MV-4-11 (cell line): ENCODE measurements around the gene CCDC12.

ENCODE experiments used
- DNase-seq: peaks from one replicate; lab custom pipeline; 2025; lab: John Stamatoyannopoulos, UW

The CCDC12 gene

DNA sequence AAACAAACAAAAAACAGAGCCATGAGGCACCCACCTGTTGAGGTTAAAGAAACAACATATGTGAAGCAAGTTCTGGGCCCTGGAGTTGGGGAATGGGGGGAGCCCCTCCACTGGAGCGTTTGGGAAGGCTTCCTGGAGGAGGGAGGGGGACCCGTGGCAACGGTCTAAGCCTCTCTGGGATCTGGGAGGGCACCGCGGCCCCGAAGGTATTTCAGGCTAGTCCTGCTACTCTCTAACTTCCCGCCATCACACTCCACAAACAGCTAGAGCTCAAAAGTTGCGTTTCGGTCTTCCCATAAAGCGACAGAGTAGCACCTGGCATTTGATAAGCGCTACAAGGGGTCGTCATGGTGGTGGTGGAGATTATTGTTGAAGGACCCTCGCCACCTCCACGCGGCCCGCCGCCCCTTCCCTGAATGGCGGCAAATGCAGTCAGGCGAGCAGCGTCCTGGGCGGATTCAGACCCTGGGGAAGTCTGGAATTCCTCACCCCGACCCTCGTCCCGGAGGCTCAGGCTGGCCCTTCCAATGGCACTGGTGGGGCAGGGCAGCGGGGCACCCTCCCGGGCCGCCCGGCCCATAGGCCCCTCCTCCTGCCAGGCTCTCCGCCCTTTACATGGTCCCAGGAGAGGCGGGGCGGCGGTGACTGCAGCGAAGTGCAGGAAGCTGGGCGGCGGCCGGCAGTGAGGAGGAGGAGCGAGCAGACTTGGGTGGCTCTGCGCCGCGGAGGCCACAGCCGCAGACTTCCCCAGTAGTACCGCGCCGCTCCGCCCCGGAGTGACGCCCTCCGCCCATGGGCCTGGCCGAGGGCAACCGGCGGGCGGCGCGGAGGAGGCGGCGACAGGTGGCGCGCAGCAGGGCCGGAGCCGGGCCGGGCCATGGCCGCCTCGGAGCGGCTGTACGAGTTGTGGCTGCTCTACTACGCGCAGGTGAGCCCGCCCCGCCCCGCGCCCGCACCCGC, 2.7 kb upstream of the CCDC12 start, which contains the start of gene NBEAL2:
Gene NBEAL2, plus strand, starts transcription at position 682 of the 960 bp plus-strand sequence. Its CDS starts 196 bp downstream, at position 878.
- DNase-seq, result peak; percentile 92

DNA sequence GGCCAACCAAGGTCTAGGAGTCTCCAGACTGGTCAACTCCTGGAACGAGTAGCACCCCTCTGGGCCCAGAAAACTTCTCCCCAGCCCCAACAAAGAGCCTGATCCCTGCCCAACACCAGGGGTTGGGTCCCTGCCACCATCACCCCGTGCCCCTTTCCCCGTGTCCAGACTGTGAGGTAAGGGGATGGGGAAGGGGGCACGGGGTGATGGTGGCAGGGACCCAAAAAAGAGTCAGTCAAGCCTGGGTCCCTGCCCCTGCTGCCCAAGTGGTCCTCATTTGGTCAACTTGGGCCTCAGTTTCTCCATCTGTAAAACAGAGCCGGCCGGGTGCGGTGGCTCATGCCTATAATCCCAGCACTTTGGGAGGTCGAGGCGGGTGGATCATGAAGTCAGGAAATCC, 1.8 kb upstream of the CCDC12 start:
- no peak for DNase-seq

DNA sequence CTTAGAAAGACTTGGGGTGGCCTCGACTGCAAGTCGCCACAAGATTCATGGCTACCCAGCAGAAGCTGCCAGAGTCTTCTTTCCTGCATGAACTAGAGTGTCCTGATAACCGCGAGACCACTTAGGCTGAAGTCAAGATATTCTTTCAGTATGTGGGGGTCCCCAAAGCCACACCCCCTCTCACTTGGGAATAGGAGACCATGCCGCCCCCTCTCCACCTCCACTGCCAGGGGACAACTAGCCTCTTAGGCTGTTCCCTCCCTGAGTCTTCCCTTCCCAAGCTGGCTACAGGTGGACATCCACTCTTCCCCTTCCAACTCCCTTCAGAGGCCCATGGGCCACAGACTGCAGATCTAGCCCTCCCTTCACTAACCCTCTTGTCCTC, 1.3 kb upstream of the CCDC12 start:
- DNase-seq, result no peak

DNA sequence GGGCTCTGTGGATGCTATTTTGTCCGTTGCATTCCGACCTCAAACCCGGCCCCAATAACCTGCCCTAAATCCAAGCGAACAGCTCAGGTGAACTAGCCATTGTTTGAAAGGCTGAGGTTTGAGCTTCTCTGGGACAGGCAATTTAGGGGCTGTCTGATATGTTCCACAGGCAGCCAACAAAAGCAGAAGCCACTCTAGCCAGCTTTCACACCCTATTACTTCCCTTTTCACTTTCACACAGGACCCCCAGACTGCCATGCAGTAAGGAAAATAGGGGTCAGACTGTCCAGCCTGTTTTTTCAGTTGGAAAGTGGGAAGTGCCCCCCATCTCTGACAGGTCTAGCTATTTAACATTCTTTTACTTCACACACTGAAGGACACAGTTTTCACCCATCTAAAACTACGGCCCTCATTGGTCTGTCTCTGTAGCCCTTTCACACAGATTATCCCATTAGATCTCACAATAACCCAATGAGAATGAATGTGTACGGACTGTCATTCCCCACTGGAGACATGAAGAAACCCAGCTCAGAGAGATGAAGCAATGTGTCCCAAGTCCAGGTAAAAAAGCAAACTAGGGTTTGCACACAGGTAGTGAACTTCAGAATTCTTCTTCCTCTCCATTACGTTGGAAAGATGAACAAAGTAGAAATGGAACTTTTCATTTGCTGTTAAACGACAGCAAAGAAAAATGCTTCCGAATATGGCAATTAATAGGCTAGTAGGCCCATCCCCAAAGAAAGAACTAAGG, 1.9 kb downstream of the CCDC12 start:
- DNase-seq, result peak; percentile 81

DNA sequence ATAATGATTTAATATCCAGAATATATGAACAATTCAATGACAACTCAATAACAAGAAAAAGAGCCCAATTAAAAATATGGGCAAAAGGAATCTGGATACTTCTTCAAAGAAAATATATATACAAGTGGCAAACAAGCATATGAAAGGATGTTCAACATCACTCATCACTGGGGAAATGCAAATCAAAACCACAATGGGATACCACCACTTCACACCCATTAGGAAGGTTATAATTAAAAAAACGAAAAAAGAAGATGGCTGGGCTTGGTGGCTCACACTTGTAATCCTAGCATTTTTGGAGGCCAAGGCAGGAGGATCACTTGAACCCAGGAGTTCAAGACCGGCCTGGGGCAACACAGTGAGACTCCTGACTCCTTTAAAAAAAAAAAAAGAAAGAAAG, 4.1 kb downstream of the CCDC12 start:
- no peak for DNase-seq

DNA sequence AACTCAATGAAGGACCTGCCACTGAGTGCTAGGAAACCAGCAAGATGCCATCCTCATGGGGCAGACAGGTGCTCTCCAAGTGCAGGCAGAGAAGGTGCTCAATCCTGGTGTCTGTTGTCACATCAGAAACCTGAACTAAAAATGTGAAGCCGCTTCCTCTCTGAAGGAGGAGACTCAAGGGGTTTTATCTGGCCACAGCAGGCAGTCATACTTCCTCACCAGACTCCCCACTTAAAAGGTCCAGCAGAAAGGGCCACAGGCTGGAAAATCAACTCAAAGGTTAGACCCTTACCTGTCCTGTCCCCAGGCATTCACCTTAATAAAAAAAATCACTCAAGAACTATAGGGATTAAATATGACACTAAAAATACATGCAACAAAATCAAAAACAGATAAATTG, 4.8 kb downstream of the CCDC12 start:
- DNase-seq, result peak; percentile 14

DNA sequence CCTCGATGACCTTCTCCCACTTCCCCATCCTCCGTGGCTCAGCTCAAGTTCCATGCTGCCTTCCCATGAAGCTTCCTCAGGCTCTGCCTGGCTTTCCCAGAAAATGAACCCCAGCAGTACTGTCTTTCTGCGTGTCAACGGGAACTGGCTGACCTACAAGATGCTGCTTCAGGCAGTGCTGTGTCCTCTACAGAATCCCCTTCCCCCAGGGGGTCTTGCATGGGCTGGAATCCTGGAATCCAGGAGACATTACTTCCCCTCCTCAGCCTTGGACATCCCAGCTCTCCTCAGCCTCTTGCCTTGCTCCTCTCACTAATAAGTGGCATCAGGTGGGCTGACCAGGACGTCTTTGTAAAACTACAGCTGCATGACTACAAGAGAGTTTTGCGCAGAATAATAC, 5.4 kb downstream of the CCDC12 start:
- no peak for DNase-seq

DNA sequence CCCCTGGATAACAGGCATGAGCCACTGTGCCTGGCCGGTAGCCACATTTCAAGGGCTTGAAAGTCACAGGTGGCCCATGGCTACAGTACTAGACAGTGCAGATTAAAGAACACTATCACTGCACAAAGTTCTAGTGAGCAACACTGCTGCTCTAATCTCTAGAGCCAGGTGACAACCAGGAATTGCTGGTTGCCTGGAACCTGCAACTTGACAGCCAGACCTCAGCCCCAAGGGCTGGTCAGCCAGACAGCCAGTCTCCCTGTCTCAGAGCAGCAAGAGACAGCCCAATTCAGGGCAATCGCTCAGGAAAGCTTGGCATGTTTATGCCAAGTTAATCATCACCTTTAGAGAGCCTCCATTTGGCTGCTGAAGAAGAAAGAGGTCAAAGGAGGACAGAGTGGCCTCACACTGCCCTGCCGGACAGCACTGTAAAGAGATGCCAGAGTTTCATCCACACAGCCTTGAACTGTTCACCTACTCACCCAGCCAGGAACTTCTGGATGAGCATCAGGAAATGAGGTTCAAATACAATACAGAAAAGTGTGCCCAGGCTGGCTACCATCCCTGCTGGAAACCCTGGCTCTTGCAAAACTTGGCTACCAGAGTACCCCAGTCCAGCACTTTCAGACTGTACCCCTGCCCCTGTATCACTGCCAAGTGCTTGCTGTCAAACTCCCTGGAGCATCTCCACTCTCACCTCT, 6.0 kb downstream of the CCDC12 start:
- DNase-seq, result no peak

DNA sequence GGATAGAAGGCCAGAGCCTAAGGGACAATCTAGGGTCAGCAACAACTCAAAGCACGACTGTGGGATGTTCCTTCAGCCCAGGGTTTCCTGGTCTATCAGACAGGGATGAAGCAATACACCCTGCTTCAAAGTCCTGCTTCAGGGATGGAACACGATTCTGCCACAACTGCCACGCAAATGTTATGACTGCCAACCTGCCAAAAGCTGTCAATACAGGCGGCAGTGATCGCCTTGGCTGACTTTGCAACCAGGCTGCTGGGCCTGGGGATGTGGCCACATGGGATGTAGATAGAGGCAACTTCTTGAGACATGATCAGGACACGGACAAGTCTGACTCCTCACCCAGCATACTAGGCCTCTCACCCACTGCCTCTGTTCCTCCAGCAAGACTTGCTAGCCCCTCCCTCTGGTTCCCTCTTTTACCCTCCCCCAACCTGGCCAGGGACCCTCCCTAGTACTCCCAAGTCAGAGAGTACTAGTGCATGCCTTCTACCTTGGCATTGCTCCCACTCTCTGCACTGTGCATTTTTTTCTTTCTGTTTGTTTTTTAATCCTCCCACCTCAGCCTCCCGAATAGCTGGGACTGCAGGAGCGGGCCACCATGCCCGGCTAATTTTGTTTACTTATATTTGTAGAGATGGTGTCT, 7.6 kb downstream of the CCDC12 start:
- no peak for DNase-seq

DNA sequence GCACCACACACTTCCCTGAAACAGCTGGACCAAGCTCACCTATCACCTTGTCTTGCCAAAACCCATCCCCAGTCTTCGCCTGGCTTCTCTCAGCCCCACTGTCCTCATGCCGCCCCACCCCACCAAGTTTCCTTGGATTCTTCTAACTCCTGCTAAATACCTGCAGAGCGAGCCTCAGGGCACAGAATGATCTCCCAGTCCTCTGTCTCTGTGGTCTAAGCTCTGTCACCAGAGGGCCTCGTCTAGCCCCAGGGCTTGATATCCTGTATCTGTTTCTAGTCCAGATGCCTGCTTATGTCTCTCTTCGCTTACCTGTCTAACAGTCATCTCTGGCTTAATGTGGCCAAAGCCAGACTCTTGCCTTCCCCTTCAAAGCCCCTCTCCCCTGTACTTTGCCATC, 9.7 kb downstream of the CCDC12 start:
- DNase-seq, result no peak

DNA sequence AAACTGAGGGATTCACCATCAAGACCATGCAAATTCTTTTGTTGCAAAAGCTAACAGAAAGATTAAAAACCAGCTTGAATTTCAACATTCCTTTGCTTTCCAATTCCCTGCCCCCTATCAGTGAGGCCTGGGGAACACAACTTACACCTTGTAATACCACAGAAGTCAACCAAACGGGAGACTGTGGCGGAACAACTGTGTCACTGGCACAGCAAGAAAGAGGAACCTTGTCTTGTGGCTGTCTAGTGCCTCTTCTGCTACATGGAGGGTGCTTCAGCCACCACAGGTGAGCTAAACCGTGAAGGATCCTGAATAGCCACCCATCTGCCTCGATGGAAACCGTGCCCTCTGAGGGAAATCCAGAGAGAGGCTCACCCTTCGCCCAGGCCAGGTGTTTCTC, 11.4 kb downstream of the CCDC12 start:
- DNase-seq, result peak; percentile 88

DNA sequence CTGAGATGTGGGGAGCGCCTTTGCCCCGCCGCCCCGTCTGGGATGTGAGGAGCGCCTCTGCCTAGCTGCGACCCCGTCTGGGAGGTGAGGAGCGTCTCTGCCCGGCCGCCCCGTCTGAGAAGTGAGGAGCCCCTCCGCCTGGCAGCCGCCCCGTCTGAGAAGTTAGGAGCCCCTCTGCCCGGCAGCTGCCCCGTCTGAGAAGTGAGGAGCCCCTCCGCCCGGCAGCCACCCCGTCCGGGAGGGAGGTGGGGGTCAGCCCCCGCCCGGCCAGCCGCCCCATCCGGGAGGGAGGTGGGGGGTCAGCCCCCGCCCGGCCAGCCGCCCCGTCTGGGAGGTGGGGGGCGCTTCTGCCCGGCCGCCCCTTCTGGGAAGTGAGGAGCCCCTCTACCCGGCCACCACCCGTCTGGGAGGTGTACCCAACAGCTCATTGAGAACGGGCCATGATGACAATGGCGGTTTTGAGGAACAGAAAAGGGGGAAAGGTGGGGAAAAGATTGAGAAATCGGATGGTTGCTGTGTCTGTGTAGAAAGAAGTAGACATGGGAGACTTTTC, 12.4 kb downstream of the CCDC12 start:
- DNase-seq, result peak; percentile 9

DNA sequence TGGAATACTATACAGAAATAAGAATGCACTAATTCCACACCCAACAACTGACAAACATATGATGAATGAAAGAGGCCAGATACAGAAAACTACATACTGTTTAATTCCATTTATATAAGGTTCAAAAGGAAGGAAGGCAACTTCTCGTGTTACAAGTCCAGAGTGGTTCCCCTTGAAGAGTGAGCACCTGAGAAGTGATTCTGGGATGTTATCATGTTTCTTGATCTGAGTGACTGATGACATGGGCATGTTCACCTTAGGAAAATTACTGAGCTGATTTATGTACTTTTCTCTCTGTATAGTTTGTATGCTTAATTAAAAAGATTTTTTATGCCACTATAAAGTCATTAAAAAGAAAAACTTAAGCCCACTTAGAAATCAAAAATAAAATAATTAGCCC, 13.6 kb downstream of the CCDC12 start:
- no peak for DNase-seq

DNA sequence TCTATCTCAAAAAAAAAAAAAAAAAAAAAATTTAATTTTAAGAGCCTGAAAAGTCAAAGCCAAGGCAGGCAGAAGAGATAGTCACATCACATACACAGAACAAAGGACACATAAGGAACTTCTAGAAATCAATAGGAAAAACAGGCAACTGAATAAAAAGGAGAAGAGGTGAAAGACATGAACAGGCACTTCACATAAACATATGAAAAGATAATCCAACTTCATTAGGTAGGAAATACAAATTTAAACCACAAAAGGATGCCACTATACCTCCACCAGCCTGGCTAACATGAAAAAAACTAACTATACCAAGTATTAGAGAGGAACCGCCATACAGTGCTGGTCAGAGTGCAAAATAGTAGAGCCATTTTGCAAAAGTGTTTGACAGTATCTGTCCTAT, 14.1 kb downstream of the CCDC12 start:
- no peak for DNase-seq

DNA sequence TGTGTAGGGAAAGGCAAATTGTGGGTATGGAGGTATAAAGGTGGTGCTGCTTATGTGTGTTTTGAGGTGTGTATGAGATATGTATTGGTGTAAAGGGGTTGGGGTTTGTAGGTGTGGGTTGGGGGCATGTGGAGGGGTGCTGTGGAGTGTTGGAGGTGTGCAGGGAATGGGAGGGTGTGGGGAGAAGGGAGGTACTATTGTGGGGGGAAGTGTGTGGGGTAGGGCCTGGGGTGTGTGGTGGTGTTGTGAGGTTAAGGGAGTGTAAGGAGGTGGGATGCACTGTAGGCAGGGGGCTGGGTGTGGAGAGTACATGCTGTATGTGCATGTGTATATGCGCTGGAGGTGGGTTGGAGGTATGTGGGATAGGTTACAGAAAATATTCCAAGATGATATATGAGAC, 15.7 kb downstream of the CCDC12 start:
- DNase-seq, result no peak

DNA sequence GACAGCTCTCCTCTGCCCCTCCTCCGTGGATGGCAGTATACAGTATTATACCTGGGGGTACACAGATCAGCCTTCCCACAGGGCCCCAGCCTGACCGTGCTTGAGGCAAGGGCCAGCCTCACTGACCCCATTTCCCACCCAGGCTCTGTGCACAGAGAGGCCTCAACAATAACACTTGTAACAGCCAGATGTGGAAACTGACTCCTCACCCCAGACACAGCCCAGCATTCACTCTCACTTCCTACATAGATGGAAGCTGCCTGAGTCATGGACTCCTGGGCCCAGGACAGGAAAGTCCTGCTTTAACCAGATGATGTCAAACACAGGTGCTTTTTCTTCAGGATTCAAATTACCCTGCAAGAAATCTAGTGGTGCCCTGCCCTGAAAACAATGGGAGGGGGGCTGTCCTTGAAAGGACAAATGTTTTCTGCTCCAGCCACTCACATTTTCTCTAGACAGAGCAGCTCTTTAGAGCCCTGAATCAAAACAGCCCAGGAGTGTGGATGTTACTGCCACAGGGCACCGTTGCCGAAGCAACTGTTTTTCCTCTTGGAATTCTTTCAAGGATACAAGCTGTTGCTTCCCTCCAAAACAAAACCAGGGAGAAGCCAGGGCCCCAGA, 16.4 kb downstream of the CCDC12 start:
- peak; percentile 68 for DNase-seq

DNA sequence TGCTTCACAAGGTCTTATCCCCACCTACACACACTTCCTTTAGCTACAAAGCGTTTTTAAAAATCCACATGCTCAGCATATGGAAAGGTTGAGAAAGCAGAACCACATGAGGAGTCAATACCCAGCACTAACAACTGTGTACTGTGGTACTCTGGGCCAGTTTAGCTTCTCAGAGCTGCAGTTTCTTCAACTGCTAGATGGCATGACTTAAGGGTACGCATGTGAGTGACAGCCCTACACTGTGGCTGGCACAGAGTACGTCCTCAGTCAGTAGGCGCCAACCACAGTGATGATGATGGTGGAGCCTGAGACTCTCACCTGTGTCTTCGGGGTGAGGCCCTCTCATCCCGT, 17.4 kb downstream of the CCDC12 start:
- peak; percentile 31 for DNase-seq

DNA sequence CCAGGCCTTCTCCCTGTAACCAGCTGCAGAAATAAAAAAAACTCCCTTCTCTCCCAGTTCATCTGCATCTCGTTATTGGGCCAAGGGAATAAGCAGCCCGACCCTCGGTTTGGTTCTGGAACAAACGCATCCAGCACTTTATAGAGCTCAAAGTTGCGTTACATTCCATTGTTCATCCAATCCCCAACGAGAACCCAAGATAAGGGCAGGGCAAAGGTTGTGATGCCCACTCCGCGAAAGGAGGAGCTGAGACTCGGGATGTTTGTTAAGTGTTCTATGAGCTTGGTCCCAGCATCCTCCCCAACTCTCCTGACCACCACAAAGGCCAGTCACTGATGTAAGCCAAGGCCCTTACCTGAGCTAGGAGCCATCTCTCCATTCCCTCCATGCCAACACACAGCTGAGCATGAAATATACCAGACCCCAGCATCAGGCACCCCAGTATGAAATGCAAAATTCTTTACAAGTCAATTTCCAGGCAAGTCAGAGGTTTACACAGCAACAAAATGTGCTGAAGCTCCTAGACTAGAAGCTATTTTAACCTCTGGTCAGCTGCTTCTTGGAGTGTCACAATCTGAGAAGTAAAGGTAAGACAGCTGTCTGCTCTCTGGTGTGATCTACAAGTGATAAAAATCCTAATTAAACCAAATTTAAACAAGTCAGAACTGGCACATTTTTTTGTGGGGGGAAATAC, 17.9 kb downstream of the CCDC12 start:
- DNase-seq, result no peak

DNA sequence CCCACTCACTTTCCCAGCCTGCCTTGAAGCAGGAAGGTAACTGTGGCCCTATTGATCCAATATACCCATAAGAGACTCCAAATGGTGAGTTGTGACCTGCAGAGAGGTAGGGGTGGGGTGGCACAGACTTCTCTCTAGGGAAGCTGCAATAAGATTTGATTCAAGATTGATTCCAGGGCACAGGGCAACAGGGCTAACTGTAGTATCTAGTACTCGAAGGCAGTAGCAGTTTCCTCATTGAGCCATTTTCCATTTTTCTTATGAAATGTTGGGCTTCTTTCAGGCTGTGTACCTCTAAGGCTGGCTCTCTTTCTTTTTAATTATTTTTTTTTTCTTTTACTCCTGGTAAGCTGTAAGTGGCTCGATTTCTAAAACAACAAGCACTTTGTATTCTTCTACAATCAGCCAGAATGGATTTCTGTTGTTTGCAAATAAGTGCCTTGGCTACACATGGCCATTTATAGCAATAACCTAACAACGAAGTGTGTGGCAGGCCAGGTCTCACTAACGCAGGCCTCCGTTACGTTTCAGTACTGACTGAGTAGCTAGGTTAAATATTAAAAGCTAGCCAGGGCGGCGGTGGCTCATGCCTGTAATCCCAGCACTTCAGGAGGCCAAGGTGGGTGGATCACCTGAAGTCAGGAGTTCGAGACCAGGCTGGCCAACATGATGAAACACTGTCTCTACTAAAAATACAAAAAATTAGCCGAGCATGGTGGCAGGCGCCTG, 19.3 kb downstream of the CCDC12 start:
- DNase-seq, result peak; percentile 15

DNA sequence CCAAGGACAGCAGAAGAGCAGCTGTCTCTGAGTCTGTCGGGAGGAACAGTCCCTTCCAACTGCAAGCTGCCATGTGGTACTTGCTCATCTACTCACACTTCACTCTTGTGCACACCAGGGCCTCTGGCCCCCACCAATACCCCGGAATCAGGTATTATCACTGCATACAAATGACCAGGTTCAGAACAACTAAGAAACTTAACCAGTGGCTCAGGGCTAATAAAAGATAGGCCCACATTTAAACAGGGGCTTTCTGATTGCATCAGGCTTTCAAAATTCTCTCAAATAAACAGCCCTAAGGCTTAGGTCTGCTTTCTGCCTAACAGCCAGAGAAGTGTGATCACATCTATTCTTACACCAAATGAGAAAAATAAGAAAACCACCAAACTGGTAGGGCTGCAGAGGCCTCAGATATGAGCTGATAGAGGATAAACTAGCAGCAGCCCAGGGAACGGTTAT, 20.7 kb downstream of the CCDC12 start:
- DNase-seq, result peak; percentile 10
